Stimulated activated CD4-positive, alpha-beta T cell treated with anti-CD3 and anti-CD28 coated beads, Interleukin-12 subunit alpha, Interleukin-12 subunit beta, amount 100 ng/mL, for 4 hours (primary cell): ENCODE measurements around the gene S100A2.
"Not testable (repeated sequence)": the region's sequence is repeated elsewhere in the genome, so short reads cannot be mapped to it uniquely, and the experiment has no call there.

Experiments used
- DNase-seq: peaks from one replicate; pipeline ENCODE4 v3.0.0-alpha.2; 2020

Gene S100A2

DNA sequence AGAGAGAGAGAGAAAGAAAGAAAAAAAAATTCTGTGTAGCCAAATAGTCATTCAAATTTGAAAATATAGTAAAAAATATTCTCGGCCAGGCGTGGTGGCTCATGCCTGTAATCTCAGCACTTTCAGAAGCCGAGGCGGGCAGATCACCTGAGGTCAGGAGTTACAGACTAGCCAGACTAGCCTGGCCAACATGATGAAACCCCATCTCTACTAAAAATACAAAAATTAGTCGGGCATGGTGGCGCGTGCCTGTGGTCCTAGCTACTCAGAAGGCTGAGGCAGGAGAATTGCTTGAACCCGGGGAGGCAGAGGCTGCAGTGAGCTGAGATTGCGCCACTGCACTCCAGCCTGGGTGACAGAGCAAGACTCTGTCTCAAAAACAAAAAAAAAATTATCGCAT lies 22.4 kb upstream of the S100A2 start:
- DNase-seq, result not testable (repeated sequence)

DNA sequence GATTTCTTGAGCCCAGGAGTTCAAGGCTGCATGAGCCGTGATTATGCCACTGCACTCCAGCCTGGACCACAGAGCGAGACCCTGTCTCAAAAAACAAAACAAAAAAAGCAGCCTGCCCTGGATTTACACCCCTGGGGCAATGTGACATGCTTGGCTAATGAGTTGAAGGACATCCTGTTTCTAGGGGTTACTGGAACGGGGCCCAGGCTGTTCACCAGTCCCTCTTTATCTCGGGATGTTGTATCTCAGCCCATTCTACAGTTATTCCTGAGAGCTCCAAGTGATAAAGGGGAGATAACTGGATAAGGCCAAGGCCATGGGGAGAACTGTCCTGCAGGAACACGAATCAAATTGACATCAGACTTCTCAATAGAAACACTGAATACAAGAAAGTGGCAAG lies 21.7 kb upstream of the S100A2 start:
- DNase-seq, result no peak

DNA sequence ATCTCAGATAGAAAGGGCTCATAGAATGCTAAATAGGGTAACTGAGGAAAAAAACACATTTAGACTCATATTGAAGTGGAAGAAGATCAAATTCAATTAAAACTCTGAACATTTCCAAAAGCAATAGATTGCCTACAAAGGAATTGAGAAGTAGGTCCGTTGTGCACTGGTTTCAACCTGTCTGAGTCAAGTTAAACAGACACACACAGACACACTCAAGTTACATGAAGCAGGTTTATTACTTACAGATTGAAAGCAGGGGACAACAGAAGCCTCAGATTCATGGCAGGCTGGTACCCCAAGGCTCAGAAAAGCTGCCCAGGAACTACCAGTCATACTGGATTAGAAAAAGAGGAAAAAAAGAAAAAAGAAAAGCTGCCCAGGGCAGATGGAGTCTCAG lies 20.7 kb upstream of the S100A2 start:
- DNase-seq, result no peak

DNA sequence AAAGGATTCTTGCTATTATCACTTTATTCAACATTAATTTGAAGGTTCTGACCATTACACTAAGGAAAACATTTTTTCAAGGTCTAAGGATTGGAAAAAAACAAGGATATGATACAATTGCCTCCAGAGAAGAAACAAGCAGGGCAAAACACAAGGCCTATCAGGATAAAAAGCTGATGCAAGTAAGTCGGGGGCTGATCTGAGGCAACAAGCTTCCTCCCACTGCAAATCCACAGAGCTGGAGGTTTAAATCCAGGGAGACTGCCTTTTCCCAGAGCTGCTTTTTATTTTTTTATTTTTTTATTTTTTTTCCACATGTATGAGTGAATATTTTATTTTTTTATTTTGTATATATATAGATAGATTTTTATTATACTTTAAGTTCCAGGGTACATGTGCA lies 19.4 kb upstream of the S100A2 start:
- no peak for DNase-seq

- no peak for DNase-seq
Measured at GRCh38 chr1:153583976-153584375, 18.3 kb upstream of the S100A2 start.

DNA sequence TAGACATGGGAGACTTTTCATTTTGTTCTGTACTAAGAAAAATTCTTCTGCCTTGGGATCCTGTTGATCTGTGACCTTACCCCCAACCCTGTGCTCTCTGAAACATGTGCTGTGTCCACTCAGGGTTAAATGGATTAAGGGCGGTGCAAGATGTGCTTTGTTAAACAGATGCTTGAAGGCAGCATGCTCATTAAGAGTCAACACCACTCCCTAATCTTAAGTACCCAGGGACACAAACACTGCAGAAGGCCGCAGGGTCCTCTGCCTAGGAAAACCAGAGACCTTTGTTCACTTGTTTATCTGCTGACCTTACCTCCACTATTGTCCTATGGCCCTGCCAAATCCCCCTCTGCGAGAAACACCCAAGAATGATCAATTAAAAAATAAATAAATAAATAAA lies 17.9 kb upstream of the S100A2 start:
- DNase-seq, result not testable (repeated sequence)

DNA sequence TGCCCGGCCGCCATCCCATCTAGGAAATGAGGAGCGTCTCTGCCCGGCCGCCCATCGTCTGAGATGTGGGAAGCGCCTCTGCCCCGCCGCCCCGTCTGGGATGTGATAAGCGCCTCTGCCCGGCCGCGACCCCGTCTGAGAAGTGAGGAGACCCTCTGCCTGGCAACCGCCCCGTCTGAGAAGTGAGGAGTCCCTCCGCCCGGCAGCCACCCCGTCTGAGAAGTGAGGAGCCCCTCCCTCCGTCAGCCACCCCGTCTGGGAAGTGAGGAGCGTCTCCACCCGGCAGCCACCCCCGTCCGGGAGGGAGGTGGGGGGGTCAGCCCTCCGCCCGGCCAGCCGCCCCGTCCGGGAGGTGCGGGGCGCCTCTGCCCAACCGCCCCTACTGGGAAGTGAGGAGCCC lies 17.2 kb upstream of the S100A2 start:
- DNase-seq, result not testable (repeated sequence)

GRCh38 chr1:153578936-153579335 lies 13.3 kb upstream of the S100A2 start:
- no peak for DNase-seq

DNA sequence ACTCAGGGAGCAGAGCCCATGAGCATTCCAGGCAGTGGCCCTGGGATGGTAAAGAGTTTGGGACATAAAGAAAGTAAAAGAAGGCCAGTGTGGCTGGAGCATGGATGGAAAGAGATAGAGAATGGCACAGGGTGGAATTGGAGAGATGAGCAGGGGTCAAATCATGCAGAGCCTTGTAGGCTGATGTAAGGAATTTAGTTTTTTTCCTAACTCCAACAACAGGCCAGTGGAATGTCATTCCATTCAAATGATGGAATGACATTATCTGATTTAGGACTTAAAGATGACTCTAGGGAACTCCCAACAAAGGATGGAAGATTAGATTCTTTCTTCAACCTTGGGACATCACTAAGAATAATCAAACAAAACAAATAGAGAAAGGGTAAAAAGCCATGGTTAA lies 12.8 kb upstream of the S100A2 start:
- DNase-seq, result no peak

DNA sequence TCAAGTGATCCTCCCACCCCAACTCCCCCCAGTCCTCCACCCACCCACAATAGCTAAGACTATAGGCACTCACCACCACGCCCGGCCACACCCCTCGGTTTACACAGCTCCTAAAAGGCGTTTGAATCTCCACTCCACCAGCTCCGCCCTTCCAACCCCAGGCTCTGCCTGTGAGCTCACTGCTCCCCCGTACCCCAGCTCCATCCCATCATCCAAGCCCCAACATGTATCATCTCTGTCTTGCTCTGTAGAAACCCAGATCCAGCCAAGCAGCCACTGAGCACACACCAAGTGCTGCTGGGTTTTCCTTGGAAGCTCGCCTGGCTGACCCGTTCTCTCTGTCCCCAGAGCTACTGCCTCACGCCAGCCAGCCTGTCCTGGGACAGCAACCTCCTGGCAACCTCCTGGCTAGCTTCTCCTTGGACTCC lies 12.0 kb upstream of the S100A2 start:
- no peak for DNase-seq

DNA sequence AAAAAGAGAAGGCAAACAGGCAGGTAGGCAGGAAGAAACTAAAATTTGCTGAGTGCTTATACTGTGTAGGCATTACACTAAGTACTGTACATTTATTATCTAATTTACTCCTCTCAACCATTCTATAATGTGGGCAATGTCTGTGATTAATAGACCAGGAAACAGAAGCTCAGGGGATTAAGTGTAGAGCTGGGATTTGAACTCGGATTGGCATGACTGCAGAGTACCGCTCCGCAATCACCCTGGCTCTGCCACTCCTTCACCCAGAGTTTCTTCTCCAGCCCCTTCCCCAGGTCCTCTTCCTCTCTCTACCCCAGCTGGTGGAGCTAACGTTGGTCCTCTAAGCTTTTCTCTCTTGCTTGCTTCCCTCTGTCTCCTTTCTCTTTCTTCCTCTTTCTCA lies 11.5 kb upstream of the S100A2 start:
- DNase-seq, result no peak

DNA sequence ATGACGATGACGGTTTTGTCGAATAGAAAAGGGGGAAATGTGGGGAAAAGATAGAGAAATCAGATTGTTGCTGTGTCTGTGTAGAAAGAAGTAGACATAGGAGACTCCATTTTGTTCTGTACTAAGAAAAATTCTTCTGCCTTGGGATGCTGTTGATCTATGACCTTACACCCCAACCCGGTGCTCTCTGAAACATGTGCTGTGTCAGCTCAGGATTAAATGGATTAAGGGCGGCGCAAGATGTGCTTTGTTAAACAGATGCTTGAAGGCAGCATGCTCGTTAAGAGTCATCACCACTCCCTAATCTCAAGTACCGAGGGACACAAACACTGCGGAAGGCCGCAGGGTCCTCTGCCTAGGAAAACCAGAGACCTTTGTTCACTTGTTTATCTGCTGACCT lies 9.9 kb upstream of the S100A2 start:
- not testable (repeated sequence) for DNase-seq

DNA sequence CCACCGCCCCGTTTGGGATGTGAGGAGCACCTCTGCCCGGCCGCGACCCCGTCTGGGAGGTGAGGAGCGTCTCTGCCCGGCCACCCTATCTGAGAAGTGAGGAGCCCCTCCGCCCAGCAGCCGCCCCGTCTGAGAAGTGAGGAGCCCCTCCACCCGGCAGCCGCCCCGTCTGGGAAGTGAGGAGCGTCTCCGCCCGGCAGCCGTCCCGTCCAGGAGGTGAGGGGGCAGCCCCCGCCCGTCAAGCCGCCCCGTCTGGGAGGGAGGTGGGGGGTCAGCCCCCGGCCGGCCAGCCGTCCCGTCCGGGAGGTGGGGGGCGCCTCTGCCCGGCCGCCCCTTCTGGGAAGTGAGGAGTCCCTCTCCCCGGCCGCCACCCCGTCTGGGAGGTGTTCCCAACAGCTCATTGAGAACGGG lies 9.4 kb upstream of the S100A2 start:
- not testable (repeated sequence) for DNase-seq

GRCh38 chr1:153573351-153573750 lies 7.7 kb upstream of the S100A2 start:
- no peak for DNase-seq

DNA sequence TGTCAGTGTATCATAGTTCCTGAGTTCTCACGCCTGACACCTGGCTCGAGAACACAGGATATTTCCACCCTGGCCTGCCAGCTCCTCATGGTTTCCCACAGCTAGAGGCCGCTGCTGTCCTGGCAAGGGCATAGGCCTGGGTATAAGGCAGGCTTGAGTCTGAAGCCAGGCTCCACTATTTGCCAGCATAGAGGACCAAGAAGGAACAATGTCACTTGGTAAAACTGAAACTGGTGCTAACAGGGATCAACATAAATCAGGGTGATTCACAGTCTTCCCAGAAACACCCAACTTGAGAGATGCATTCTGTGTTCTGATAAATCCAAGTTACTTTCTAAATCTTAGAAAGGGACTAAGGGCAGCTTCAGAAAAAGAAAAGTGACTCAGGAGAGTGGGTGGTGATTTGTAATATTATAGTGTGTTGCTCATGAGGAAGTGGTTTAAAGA lies 6.9 kb upstream of the S100A2 start:
- DNase-seq, result peak; percentile 38

DNA sequence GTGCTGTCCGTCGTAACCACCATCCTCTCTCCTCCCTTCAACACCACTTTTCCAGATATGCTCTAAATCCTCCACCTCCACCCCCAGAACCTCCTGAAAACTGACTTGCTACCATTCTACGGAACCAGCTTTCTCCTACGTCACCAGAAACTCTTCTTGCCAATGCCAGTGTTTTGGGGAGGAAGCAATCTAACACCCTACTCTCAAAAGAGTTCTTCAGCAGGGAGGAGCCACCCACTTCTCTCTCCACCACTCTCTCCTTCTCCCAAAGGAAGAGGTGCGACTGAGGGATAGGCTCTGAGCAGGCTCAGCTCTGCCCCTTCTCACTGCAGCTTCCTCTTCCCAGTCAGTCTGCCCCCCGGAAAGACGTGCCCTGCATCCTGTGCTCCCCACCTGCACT lies 6.1 kb upstream of the S100A2 start:
- DNase-seq, result no peak

DNA sequence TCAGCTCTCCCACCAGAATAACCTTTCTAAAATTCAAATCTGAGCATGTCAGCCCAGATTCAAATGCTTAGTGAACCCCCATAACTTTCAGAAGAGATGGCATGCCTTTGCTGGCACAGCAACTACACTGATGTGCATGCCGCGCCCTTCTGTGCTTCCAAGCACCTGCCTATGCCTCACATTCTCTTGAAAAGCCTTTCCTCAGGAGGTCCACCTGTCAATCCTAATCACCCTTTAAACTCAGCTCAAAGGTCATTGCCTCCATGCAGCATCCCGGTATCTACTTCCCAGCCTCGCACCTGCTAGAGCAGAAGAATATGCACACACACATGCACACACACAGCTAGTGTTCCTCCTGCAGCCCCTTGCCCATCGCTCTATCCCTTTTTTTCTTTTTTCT lies 5.2 kb upstream of the S100A2 start:
- no peak for DNase-seq

GRCh38 chr1:153569465-153569864 lies 3.8 kb upstream of the S100A2 start:
- DNase-seq, result no peak

DNA sequence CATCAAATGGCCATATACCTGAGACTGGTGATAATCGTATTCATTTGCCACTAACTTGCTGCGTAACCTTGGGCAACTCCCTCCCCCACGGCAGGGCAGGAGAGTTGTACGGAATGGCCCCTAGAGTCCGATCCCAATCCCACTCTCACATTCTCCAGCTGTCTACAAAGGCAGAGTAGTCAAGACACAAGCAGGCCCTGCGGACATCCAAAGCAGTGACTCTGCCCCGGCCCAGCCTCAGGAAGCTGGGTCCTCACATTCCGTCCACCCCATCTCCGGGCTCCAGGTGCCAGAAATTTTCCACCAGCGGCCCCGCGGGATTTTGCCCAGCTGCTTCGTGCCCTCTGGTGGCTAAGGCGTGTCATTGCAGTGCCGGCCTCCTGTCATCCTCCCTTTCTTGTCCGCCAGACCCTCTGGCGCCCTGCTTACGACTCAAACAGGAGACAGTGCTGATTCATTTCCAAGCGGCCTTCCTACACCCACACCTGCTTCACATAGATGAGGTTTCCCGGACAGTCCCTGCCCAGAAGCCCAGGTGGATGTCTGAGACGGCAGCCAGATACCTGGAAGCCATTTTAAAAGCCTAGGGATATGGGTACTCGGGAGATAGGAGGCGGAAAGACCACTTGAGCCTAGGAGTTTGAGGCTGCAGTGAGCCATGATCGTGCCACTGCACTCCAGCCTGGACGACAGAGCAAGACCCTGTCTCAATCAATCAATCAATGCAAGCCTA lies 2.9 kb upstream of the S100A2 start:
- peak; percentile 83 for DNase-seq

- DNase-seq, result peak; percentile 28
Measured at GRCh38 chr1:153567621-153568366, 2.1 kb upstream of the S100A2 start.

DNA sequence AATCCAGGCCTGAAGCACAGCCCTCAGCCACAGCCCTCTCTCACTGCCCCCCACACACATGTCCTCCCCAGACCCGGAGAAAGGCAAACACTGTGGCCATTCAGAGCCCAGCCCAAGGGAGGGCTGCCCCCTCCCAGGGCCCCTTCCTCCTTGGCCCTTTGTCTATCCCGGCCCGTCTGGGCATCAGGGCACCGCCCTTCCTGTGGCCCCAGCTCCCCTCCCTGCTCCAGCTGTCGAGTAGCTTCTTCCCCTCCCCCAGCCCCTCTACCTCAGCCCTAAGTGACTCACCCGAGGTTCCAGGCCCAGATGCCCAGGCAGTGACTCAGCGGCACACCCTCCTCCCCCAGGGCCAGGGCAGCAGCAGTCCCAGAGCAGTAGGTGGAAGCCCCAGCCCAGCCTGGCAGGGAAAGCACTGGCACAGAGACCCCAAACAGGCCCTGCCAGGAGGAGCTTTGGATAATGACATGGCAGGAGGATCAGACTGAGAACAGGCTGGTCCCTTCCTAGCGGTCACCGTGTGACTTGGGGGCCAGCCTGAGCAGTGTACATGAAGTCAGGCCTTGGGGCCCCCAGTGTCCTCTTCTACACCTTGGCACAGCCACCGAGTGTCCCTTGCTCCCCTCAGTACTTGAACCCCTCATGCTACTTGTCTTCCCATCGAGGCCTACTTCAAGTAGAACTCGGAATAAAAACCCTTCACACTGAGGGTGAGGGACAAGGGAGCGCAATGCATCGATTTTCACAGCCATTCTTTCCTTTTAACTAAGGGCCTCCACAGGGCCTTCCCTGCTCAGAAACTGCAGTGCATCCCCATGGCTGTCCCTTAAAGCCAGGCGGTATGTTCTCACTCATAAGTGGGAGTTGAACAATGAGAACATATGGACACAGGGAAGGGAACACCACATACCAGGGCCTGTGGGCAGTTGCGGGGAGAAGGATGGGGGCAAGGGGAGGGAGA lies 1.0 kb upstream of the S100A2 start:
- peak; percentile 80 for DNase-seq

DNA sequence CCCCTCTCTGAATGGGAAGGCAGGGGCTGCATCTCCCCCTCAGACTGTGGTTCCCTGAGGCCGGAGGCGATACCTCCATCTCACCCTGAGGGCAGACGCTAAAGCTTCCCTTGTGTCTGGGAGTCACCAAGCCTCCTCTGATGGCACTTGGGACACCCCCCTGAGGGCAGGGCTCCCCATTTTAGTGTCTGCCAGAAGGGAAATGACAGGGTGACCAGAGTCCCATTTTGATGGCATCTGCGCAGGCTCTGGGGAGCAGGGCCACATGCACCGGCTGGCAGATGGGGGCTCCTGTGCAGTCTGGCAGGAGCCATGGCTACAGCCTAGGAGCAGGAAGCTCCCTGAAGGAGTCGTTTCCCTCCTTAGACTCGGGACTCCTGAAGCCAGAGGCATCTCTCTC lies 1.7 kb downstream of the S100A2 start:
- DNase-seq, result no peak

DNA sequence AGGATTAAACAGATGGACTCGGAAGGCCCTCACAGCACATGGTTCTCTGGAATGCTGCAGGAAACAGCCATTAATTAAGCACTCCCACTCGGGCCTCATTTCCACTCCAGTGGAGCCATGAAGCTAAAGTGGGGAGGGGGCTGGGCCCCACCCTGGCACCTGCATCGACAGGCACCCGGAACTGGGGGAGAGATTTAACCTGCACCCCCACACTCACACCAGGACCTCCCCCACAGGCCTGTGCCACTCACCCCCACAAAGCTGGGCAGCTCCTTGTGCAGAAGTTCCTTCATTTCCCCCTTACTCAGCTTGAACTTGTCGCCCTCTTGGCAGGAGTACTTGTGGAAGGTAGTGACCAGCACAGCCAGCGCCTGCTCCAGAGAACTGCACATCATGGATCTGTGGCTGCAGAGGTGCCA lies 2.2 kb downstream of the S100A2 start:
- DNase-seq, result no peak
